Right lobe of liver (tissue), 4 donors: ENCODE data around the gene SLC24A4.

Source experiments
- CTCF ChIP-seq, 4 donors: fragments of 200-600 bp in 3 of 4; fragments of 450-650 bp in 1 of 4; IDR thresholded peaks; one replicate each; pipeline versions ENCODE4 v1.5.1 to v1.8.0; 2016 to 2022; ENCODE audit warnings: antibody characterized with exemption in 4 of 4, mild to moderate bottlenecking in 2 of 4
- POLR2A ChIP-seq: fragments of 450-650 bp; IDR thresholded peaks from one replicate; pipeline ENCODE4 v1.6.1; 2017; ENCODE audit warnings: antibody characterized with exemption, mild to moderate bottlenecking
- donor health status: DM: no; HTN: no; CAD: no.
- donor health status: DM: no; HTN: no; CAD: no.
- donor health status: DM: no; HTN: yes; CAD: no.

- TF ChIP-seq POLR2A (no peak), CTCF (IDR thresholded peaks at IDR 0.05) (no peak)
Measured at GRCh38 chr14:92280554-92281262, 42.3 kb upstream of the SLC24A4 start.
